ENCODE results near the gene MYL10. TPM values are rescaled to one million over a fixed set of nuclear protein-coding genes. Genes with fewer than 3 reads are reported as not detected.

MYL10 gene
- total and polyA plus RNA-seq, 2 of the 13 experiments (the other 11 are each of a cell fraction or from before 2014, with no cell fraction given), result not detected

DNA sequence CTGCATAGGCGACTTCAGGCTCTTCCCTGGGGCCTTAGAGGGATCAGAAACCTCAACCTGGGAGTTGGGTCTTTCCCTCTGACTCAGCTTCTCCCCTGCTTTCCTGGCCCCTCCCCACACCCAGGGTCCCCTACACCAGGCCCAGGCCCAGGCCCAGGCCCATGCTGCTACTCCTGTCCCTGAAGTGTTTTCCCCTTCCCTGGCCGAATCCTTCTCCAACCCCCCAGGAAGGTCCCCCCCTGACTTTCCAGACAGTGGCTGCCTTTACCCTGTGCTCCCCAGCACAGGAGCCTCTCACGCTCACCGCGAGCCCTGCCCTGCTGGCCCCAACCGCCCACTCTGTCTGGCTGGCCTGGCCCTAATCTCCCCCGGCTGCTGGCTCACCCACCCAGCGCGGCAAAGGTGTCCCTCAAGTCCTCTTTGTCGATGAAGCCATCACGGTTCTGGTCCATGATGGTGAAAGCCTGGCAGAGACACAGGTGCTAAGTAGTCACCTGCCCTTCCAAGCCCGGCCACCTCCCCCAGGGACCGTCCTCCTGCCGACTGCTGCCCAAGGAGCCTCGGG, 6.4 kb downstream of the MYL10 start (continued):
- TF ChIP-seq, protein P1, sequence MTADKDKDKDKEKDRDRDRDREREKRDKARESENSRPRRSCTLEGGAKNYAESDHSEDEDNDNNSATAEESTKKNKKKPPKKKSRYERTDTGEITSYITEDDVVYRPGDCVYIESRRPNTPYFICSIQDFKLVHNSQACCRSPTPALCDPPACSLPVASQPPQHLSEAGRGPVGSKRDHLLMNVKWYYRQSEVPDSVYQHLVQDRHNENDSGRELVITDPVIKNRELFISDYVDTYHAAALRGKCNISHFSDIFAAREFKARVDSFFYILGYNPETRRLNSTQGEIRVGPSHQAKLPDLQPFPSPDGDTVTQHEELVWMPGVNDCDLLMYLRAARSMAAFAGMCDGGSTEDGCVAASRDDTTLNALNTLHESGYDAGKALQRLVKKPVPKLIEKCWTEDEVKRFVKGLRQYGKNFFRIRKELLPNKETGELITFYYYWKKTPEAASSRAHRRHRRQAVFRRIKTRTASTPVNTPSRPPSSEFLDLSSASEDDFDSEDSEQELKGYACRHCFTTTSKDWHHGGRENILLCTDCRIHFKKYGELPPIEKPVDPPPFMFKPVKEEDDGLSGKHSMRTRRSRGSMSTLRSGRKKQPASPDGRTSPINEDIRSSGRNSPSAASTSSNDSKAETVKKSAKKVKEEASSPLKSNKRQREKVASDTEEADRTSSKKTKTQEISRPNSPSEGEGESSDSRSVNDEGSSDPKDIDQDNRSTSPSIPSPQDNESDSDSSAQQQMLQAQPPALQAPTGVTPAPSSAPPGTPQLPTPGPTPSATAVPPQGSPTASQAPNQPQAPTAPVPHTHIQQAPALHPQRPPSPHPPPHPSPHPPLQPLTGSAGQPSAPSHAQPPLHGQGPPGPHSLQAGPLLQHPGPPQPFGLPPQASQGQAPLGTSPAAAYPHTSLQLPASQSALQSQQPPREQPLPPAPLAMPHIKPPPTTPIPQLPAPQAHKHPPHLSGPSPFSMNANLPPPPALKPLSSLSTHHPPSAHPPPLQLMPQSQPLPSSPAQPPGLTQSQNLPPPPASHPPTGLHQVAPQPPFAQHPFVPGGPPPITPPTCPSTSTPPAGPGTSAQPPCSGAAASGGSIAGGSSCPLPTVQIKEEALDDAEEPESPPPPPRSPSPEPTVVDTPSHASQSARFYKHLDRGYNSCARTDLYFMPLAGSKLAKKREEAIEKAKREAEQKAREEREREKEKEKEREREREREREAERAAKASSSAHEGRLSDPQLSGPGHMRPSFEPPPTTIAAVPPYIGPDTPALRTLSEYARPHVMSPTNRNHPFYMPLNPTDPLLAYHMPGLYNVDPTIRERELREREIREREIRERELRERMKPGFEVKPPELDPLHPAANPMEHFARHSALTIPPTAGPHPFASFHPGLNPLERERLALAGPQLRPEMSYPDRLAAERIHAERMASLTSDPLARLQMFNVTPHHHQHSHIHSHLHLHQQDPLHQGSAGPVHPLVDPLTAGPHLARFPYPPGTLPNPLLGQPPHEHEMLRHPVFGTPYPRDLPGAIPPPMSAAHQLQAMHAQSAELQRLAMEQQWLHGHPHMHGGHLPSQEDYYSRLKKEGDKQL (CRISPR knock-in tag; IDR thresholded peaks at IDR 0.05; ENCODE audit: low read depth), result no peak
- no peak for TF ChIP-seq ZFP36L1 (CRISPR knock-in tag; IDR thresholded peaks at IDR 0.05)
- TF ChIP-seq, protein P2, sequence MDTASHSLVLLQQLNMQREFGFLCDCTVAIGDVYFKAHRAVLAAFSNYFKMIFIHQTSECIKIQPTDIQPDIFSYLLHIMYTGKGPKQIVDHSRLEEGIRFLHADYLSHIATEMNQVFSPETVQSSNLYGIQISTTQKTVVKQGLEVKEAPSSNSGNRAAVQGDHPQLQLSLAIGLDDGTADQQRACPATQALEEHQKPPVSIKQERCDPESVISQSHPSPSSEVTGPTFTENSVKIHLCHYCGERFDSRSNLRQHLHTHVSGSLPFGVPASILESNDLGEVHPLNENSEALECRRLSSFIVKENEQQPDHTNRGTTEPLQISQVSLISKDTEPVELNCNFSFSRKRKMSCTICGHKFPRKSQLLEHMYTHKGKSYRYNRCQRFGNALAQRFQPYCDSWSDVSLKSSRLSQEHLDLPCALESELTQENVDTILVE (CRISPR knock-in tag; IDR thresholded peaks at IDR 0.05), result no peak
- no peak for TF ChIP-seq GABPB1 (CRISPR knock-in tag; IDR thresholded peaks at IDR 0.05)
- TF ChIP-seq, protein P3, sequence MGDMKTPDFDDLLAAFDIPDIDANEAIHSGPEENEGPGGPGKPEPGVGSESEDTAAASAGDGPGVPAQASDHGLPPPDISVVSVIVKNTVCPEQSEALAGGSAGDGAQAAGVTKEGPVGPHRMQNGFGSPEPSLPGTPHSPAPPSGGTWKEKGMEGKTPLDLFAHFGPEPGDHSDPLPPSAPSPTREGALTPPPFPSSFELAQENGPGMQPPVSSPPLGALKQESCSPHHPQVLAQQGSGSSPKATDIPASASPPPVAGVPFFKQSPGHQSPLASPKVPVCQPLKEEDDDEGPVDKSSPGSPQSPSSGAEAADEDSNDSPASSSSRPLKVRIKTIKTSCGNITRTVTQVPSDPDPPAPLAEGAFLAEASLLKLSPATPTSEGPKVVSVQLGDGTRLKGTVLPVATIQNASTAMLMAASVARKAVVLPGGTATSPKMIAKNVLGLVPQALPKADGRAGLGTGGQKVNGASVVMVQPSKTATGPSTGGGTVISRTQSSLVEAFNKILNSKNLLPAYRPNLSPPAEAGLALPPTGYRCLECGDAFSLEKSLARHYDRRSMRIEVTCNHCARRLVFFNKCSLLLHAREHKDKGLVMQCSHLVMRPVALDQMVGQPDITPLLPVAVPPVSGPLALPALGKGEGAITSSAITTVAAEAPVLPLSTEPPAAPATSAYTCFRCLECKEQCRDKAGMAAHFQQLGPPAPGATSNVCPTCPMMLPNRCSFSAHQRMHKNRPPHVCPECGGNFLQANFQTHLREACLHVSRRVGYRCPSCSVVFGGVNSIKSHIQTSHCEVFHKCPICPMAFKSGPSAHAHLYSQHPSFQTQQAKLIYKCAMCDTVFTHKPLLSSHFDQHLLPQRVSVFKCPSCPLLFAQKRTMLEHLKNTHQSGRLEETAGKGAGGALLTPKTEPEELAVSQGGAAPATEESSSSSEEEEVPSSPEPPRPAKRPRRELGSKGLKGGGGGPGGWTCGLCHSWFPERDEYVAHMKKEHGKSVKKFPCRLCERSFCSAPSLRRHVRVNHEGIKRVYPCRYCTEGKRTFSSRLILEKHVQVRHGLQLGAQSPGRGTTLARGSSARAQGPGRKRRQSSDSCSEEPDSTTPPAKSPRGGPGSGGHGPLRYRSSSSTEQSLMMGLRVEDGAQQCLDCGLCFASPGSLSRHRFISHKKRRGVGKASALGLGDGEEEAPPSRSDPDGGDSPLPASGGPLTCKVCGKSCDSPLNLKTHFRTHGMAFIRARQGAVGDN (CRISPR knock-in tag; IDR thresholded peaks at IDR 0.05), result no peak

All from HepG2 (cell line).